Stimulated activated CD8-positive, alpha-beta memory T cell treated with anti-CD3 and anti-CD28 coated beads, Interleukin-7, amount 100 ng/mL, for 24 hours (primary cell): ENCODE data around the gene COQ2.
A peak's percentile ranks its signal among the peaks of the same experiment; 100 is the strongest.
"Not testable (repeated sequence)": the region's sequence is repeated elsewhere in the genome, so short reads cannot be mapped to it uniquely, and the experiment has no call there.

Experiments
- DNase-seq: peaks from one replicate; pipeline ENCODE4 v3.0.0-alpha.2; 2020; ENCODE audit warnings: low read depth

Gene COQ2

DNA sequence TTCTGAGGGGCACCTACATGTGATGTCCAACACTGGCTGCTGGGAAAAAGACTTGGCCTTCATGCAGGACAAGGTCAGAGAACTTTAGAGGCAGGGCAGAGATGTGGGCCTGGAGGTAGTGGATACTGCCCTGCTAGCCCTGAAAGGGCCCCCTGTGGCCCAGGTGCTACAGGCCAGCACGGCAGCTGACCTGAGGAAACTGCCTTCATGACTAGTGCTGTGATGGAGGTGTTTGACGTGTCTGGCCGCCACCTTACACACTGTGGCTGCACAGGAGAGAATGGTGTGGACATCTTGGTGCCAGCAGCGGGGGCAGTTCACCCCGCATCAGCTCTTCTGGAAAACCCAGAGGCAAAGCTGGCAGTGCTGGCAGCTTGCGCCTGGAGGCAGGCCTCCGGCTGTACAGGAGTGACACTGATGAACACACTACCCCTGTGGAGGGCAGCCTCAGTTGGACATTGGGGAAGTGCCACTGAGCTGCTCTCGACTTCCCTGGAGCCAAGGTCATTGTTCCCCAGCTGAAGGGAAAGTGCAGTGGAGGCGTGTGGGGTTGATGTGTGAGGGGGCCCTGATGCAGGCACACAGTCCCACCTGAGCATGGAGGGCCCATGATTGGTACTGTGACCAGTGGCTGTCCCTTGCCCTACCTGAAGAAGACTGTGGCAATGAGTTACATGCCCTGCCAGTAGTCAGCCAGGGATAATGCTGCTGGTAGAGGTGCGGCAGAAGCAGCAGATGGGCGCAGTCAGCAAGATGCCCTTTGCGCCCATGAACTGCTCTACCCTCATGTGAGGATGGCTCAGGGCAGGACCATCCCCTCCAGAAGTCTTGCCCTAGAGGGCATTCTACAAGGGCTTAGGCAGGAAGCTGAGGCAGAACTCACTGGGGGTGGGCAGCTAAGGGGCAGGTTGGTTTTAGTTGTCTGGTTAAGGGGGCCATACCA lies 36.9 kb downstream of the COQ2 start:
- DNase-seq: no peak

DNA sequence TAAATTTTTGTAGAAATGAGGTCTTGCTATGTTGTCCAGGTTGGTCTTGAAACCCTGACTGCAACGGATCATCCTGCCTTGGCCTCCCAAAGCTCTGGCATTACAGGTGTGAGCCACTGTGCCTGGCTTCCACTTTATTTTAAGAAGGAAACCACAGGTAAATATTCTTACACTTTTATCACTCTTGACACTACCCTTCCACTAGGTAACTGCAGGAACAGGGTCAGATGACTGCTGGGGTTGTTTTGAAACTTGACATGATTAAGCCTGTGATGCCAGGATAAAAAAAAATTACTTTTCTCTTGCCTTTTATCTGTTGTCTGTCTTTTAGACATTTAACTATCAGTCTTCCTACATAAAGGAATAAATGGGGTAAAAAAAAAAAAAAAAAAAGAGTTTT lies 43.5 kb downstream of the COQ2 start:
- DNase-seq: no peak

DNA sequence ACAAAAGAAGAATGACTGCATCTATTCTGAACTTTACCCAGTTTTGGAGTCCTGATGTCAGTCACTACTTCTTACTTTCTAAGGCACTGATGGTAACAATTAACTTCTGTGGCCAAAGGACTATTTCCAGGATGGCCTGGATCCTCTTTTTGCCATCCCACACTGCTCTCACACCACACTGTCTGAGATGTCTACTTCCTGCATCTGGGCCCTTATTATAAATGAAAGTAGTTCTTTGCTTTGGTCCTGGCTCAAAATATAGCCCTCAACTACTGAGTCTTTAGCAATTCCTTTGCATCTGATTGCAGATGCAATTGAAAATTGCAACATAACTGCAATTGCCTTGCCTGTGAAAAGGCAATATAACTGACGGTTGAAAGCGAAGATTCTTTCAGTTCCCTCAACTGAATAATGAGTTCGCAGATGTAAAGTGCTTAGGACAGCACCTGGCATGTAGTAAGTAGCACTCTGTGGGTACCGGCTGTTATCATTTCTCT lies 44.2 kb downstream of the COQ2 start:
- no peak for DNase-seq

DNA sequence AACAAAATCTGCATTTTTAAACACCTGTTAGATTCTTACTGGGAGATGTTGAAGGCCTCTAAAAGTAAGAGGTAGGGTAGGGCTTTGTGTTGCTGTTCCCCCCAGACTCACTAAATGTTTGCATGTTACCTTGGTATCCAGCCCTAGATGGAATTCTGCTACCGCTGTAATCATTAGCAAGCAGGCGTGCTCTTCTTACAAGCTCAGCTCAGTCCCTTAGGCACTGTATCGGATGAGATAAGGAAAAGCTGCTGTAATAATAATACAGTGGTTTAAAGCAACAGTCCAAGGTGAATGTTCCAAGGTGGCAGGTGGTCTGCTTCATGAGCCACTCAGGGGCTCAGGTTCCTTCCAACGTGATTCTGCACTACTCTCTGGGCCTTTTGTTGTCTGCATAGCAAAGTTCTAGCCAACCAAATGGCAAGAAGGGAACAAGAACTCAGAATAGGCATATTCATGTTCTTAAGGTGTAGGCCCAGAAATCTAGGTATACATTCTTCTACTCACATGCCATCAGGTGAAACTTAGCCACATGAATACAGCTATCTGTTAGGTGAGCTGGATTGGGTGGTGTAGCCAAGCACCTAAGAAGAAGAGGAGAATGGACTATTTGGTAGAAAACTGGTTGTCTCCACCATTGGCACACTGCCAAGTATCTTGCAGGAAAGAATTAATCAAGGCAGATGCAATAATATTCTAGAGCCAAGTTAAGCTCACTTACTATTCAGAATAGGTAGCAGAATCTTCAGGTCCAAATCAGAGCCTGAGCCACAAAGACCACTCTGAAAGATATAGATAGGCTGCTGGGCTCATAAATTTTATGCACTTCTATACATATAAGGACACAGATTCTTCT lies 46.0 kb downstream of the COQ2 start:
- no peak for DNase-seq

DNA sequence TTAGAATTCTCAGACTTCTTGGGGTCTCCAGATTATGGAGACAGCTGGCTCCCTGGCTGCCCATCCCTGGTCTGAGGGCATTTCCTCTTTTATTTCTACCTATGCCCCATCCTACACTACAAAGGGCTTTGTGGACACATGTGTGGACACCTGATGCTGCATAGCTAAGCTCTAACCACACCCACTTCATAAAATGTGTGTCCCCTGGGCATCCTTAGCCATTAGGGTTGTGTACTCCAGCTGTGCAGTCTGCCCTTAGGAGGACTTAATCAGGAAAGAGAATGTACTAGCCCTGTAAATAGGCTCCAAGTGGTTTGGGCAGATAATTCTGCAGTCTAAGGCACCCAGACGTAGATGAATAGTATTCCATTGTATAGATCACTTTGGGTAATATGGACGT lies 47.0 kb downstream of the COQ2 start:
- no peak for DNase-seq

DNA sequence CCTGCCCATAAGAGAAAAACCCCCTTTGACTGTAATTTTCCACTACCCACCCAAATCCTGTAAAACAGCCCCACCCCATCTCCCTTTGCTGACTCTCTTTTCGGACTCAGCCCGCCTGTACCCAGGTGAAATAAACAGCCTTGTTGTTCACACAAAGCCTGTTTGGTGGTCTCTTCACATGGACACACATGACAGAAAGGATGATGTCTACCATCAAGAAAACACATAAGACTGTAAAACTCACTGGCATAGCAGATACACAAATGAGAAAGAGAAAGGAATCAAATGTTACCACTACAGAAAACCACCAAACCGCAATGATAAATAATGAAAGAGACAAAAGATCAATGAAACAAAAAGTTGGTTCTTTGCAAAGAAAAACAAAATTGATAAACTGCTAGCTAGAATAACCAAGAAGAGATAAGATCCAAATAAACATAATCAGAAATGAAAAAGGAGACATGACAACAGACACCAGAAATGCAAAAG lies 48.9 kb downstream of the COQ2 start:
- DNase-seq: not testable (repeated sequence)

DNA sequence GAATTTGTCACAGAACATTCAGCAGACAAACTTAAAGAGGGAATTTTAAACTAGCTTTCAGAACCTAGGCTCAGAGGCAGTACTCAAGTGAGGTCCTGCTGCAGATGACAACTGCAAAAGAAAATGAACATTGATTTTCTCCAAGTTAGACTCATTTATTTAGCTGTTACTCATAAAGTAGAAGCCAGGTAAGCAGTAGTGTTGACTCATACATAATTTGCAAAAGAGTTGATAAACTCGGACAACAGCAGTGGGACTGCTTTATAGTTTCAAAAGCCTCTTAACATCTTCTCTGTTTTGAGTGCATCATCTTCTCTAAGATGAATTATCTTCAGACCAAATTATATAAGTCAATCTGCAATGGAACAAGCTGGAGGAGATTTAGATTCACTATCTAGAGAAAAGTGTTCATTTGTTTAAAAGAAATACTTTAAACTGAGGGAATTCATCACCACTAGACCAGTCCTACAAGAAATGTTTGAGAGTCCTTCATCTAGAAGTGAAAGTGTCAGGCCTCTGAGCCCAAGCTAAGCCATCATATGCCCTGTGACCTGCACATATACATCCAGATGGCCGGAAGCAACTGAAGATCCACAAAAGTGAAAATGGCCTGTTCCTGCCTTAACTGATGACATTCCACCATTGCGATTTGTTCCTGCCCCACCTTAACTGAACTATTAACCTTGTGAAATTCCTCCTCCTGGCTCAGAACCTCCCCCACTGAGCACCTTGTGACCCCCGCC lies 49.5 kb downstream of the COQ2 start:
- no peak for DNase-seq

DNA sequence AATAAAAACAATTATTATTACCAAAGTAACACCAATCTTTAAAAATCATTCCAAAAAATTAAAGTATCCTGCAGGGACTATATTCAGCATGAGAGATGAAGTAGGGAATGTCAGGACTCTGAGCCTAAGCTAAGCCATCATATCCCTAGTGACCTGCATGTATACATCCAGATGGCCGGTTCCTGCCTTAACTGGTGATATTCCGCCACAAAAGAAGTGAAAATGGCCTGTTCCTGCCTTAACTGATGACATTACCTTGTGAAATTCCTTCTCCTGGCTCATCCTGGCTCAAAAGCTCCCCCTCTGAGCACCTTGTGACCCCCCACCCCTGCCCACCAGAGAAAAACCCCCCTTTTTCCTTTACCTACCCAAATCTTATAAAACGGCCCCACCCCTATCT lies 50.2 kb downstream of the COQ2 start:
- DNase-seq: not testable (repeated sequence)

DNA sequence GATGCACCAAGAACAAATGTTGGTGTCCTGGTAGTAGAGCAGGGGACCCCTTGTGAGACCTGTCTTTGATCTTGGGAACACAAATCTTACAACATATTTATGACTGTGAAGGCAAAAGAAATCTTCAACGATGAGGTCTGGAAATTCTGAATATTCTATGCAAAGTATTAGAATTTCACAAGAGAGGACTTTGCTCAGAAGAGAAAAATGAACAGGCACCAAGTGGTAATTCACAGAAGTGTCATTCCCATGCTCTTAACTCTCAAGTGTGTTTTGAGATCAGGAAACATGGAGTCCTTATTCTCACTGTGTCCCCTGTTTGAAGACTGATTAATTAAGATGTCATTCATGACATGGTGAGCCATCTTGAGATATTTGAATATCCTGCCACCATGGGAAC lies 52.5 kb downstream of the COQ2 start:
- DNase-seq: no peak

DNA sequence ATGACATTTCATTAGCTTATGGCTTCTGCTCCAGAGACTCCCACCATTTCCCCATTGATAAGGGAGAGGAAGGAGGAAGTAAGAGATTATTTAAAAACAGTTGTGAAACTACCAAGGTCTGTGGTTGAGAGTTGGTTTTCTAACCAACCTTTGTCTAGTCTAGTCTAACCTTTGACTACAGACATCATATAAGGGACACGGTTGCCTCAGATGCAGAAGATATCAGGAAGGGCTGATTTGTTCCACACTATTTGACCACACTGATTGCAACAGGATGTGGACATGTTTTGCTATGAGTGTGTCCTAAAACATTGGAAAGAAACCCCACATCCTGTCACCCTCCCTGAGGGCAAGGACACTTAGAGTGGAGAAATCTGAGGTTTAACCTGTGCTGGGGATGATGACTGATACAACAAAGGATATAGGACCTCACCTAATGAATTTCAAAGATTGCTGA lies 53.0 kb downstream of the COQ2 start:
- DNase-seq: no peak

DNA sequence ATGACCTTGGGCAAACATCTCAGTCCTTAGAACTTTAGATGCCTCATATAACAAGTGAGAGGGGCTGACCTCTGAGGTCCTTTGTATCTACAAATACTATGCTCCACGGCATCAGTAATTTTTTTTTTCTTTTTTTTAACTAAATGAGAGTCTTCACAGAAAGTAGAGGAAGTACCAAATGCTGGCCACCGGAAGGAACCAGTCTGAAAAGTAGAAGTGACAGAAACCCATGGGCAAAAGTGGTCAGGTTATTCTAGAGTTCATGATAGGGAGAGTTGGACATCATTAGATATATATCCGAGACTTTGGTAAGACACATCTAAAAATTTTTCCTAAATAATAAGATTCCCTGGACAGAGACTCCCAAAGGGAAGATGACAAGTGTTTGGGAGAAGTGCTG lies 53.7 kb downstream of the COQ2 start:
- no peak for DNase-seq

DNA sequence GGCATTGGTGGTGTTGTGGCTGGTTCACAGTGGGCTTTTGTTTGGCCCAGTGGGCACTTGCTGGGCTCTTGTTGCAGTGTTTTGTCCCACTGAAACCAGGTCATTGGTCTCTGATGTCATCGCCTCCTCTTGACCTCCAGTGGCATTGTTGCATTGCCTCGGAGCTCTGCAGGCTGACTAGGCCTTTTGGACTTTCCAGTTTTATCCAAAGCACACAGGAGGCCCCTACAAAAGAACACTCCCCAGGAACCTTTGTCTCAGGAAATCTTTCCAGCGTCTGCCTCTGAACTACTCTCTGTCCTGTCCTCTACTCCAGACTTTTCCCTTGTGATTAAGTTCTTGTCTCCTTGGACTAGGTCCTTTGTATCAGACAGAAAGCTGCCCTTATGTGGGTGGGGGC lies 54.8 kb downstream of the COQ2 start:
- no peak for DNase-seq

DNA sequence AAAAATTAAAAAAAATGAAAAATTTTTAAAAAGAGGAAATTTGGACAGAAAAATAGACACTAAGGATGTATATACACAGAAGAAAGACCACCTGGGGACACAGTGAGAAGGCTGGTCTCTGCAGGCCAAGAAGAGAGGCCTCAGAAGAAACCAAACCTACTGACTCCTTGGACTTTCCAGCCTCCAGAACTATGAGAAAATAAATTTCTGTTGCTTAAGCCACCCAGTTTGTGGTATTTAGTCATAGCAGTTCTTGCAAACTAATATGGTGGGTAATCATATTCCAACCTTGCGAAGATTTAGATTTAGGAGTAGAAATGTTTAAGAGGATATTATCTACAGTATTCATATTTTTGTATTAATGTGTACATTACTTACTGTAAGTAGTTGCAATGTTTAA lies 56.4 kb downstream of the COQ2 start:
- DNase-seq: no peak

DNA sequence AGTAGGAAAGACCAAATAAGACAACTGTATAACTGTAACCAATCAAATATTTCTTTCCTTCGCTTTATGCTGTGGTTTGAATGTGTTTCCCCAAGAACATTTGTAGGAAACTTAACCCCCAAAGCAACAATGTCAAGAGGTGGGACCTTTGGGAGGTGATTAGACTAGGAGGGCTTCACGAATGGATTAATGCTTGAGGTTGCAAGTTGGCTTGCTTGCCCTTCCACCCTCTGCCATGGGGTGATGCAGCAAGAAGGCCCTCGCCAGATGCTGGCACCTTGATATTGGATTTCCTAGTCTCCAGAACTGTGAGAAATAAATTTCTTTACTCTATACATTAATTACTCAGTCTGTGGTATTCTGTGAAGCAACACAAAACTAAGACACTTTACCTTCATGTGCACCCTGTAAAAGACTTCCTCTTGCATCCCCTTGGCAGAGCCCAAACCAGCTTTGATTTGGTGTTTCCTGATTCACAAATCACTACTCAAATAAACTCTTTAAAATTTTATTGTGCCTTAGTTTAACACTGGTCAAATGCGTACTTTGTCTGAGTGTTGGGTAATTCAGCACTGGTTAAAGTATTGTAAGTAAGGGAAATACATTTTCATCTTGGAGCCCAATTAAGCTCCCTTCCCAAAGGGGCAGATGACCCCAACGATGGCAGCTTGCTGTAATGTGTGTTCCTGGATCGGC lies 59.9 kb downstream of the COQ2 start:
- DNase-seq: no peak

DNA sequence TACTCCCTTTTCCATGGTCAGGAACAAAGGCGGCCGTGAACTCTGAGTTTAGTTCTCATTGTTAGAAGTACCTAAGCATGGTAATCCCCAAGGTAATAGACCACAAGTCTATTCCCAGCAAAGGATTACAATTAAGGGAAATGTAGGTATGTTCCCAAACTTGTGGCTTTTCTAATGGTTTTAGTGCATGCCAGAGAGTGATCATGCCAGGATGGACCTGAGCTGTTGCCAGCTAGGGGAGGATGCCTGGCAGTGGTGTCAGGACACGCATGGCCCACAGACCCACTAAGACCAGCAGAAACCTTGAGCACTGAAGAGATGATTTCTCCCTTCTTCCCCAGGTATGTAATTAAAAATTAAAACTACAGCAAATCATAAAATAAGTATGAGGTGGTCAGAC lies 60.8 kb downstream of the COQ2 start:
- no peak for DNase-seq

DNA sequence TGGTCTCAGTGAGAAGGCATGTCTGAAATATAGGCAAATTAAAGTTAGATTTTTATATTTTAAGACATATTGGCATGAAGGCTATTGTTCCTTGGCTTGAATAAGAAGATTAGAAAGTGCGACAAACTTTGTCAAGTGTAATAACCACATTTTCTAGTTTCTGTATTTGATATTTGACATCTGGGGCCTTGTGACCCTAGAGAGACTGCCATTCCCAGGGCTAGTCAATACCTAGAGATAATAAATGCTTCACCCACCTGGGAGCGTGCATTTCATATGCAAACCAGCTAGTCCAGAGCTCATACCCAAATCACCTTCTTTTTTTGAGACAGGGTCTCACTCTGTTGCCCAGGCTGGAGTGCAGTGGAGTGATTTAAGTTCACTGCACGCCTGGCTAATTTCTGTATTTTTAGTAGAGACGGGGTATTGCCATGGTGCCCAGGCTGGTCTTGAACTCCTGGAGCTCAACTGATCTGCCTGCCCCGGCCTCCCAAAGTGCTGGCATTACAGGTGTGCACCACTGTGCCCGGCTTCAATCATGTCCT lies 62.6 kb downstream of the COQ2 start:
- no peak for DNase-seq

DNA sequence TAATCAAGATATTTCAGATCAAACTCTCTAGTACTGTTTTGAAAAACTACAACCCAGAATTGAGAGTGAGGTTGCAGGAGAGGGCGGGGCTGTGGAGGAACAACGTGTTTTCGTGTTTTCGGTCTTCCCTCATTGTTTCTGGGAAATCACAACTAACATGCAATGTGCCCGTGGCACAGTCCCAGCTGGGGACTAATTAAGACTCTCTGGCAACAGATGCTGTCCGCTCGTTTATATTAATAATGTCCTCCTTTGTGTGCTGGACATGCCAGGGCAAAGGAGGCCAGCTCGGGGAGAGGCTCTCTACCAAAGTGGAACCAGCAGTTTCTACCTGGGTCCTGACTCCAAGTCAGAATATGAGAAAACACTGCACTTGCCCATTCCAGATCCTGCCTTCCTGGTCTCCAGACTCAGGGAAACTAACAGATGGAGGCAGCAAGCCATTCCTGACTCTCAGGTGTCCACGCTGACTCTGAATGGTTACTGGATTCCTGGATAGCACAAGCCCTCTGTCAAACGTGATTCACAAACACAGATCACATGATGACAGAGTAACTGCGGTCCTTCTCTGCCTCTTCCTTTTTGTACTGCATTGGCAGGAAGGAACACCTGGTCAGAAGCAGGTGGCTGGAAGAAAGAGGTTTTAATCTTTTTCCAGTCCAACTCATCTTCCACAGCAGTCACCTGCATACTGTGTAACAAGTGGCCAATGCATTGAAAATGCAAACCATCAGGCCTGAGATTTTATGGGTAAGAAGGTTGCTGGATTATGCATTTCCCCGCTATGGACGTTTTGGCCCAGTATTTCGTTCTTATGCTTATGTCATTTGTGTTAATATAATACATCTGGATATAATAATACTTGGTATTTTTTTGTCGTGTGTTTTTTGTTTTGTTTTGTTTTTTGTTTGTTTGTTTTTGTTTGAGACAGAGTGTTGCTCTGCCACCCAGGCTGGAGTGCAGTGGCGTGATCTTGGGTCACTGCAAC lies 65.0 kb downstream of the COQ2 start:
- peak; percentile 43 for DNase-seq

DNA sequence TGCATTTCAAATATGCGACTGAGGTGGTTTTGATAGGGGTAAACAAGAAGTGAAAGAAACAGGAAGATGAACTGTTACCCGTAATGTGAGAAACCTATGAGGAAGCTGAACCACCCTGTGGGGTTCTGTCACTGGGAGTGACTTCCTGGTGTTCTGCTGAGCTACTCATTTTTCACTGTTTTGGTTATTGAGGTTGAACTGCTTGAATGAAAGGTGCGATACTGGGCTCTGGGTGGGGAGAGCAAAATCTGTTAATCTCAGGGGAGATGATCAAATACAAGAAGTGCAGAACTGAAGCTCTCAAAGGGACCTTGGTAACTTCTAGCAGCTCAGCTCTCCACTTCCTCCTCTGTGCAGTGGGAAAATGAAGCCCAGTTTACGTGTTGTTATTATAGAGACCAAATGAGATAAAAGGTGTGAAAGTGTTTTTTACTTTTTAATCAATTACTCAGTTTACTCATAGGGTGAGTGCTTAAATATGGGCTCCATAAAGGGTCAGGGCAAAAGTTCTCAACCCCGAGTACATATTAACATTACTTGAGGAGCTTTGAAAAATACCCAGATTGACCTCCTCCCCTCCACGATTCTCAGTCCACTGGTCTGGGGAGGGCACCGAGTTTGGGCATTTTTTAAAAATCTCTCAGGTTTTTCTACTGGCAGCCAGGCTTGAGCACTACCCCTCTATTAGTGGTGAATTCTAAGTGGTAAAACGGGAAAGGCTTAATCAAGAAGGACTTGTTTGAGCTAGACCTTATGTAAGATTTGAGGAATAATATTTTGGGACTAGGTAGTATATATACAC lies 66.7 kb downstream of the COQ2 start:
- DNase-seq: peak; percentile 23
